IPS-NIHi7 (cell line): Measurements from ENCODE around the gene DBP.
"Not testable (repeated sequence)": the region's sequence is repeated elsewhere in the genome, so short reads cannot be mapped to it uniquely, and the experiment has no call there.

Source experiments
- DNase-seq: peaks from one replicate; pipeline ENCODE4 v3.0.0; 2012; ENCODE audit warnings: mixed read lengths; ENCODE audit errors: extremely low spot score

DBP gene

DNA sequence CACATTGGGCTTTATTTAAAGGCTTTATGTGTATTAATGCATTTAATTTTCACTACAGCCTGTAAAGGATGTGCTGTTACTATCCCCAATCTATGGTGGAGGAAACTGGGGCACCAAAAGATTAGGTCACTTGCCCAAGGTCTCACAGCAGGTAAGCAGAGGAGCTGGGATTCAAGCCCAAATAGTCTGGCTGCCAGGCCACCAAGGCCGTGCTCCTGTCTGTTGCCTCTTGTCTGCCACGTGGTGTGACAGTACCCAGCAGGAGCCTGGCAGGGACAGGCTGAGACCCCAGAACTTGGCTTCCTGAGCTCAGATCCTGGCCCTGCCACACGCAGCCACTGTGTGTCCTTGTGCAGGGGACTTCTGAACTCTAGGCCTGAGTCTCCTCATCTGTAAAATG, 31.2 kb upstream of the DBP start:
- no peak for DNase-seq

DNA sequence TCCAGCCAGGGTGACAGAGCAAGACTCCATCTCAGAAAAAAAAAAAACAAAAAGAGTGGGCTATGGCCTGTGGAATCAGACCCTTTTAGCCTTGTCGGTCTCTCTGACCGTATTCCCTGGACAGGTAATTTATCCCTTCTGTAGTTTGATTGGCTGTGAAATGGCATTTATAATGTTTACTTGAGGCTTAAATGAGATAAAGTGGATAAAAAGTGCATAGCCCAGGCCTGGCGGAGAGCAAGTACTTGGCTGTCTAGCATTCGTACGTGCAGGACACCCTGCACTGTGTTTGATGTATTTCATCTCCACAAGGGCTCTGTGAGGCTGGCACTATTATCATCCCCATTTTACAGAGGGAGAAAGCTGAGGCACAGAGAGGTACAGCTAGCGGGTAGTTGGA, 28.6 kb upstream of the DBP start:
- DNase-seq, result no peak

DNA sequence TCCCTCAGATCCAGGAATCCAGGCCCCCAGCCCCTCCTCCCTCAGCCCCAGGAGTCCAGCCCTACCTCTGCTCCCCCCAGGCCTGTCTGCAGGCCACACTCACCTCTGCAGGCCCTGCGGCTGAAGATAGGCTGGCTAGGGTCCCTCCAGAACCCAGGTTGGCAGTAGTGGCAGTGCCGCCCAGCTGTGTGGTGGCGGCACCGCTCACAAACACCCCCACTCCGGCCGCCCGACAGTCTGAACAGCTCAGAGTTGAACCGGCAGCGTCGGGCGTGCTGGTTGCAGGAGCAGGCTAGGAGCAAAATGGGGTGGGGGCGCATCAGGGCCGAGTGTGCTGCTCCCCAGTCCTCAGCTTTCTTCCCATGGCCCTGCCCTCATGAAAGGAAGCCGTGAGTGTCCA, 27.3 kb upstream of the DBP start:
- no peak for DNase-seq

DNA sequence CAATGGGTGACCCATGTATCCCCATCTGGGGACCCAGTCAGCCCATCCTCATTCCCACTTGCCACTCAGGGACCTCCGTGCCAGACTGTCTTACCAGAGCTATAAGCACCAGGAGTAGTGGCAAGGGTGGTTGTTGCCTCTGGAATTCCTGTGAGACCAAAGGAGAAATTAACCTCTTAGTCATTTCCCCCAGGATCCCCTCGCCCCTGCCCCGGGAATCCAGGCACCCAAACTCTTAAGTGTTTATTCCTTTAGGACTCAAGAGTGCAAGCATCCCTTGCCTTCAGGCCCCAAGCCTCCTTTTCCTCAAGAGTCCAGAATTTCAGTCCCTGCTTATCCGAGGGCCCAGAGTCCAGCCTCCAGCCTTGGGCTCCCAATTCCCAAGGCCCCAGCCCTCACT, 26.5 kb upstream of the DBP start:
- no peak for DNase-seq

DNA sequence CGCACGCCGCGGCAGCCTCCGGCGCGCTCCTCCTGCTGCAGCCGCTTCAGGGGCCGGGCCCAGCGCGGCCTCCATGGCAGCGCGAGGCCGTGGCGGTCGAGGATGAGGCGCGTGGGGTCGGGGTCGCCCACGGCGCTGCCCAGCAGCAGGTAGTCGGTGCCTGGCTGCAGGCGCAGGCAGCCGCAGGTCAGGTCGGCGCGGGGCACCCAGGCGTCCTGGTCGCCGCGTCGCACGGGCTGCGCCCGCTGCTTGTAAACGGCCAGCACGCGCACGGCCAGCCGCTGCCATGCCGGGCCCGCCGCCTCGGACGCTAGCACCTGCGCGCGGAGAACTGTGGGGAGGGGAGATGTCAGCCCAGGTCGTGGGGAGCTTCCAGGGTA, 24.5 kb upstream of the DBP start:
- no peak for DNase-seq

DNA sequence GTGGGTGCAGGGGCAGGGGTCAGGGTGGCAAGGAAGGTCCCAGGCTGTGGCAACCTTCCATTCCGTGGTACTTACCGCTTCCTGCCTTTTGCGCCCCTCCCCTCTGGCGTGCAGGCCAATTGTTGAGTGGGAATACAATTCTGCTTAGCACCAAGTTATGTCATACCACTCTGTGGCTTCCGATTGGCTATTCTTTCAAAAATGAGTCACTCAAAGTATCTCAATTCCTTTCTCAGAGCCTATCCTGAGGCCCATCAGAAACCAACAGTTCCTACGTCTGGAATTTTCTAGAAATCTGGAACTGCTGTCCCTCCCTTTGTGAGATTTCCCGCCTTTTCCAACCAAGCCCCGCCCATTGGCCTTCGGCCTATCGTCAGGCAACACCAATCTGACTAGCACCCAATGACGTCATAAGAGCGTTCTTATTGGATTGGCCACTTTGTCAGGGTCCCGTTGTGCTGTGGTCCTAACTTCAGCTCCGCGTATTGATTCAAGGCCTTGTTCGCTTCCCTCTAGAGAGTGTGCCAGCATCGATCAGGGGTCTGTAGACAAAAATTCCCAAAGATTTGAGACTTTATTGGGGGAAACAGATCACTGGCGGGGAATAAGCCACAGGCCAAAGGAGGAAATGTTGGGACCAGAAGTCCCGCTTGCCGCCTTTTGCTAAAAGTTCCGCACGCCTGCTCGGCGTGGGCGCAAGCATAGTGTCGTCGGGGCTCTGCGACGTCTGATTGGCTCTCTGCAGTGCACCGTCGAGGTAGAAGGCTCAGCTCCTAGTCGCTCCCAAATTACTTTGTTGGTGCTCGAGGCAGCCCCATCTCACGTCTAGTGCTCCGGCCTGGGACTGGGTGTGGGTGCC, 23.9 kb upstream of the DBP start:
- DNase-seq, result peak; percentile 89

DNA sequence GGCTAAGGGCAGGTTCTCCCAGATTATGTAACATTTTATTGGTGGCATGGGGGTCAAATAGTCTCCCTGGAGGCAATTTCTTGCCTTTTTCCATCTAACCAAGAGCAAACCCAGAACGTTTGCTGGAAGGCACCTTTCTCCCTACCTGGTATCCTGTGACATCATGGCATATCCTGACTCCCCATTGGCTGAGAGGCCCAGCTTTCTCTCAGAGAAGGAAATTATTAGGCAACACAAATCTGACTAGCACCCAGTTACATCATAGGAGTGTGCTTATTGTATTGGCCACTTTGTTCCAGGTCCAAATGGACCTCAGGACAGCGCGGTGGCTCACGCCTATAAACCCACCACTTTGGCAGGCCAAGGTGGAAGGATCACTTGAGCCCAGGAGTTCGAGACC, 22.6 kb upstream of the DBP start:
- DNase-seq, result no peak

DNA sequence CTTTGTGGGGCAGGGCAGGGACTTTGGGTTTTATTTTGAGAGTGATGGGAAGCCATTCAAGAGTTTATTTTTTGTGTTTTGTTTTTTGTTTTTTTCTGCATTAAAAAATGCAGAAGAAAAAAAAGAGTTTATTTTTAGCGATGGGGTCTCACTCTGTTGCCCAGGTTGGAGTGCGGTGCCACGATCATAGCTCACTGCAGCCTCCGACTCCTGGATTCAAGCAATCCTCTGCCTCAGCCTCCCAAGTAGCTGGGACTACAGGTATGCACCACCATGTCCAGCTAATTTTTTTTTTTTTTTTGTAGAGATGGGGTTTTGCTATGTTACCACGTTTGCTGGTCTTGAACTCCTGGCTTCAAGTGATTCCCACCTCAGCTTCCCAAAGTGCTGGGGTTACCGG, 21.3 kb upstream of the DBP start:
- DNase-seq, result no peak

DNA sequence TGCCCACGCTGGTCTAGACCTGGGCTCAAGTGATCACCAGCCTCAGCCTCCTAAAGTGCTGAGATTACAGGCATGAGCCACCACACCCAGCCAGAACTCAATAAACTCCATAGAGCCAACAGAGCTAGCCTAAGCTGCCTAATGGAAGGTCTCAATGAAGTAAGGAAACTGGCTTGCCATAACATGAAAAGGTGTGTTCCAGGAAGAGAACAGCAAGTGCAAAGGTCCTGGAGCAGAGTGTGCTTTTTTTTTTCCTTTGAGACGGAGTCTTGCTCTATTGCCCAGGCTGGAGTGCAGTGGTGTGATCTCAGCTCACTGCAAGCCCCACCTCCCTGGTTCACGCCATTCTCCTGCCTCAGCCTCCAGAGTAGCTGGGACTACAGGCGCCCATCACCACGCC, 20.6 kb upstream of the DBP start:
- DNase-seq, result not testable (repeated sequence)

DNA sequence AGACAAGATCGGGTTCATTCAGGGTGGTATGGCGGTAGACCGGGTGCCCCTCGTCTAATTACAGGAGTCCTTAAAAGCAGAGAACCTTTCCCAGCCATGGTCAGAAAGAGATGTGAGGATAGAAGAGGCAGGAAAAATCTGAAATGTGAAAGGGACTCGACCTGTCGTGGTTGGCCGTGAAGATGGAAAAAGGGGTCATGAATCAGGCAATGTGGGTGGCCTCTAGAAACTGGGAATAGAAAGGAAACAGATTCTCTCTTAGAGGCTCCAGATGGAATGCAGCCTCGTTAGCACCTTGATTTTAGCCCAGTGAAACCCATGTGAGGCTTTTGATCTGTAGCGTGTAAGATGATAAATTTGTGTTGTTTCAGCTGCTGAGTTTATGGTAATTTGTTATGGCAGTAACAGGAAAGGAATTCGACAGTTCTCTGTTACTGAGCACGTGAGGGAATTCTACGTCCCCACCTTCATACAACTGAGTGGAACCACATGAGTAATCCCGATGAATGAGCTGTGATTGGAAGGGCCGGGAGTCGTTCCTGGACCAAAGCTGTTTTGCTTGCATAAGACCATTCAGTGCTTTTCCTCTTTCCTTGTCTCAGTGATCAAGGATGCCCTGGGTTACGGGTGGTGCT, 19.8 kb upstream of the DBP start:
- no peak for DNase-seq

DNA sequence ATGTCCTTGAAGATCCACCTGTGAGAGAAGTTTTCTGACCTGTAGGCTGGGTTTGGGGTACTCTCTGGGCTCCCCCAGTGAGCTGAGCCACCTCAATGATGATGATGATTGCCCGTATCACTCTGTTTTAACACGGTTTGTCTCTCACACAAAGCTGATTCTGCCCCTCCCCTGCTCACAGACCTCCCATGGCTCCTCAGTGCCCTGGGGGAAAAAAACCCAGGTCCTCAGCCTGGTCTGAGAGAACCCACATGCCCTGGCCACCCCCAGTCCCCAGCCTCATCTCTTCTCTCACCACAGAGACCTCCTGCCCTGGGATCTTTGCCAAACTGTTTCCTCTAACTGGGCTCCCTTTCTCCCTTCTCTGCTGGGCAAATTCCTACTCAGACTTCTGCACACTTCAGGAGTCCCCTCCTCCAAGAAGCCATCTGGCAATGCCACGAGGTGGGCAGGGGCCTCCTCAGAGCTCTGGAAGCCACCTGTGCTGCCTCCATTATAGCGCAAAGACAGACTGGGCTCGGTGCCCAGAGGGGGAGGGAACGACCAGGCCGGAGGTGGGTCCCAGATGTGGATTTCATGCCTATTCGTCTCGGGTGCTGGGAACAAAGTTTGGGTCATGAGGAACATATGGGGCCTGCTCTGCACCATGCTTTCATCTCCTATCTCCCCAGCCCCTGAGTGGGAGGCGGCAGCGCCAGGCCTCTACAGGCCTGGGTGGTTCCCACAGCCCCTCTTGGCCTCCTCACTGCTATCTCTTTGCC, 17.3 kb upstream of the DBP start:
- DNase-seq, result no peak

DNA sequence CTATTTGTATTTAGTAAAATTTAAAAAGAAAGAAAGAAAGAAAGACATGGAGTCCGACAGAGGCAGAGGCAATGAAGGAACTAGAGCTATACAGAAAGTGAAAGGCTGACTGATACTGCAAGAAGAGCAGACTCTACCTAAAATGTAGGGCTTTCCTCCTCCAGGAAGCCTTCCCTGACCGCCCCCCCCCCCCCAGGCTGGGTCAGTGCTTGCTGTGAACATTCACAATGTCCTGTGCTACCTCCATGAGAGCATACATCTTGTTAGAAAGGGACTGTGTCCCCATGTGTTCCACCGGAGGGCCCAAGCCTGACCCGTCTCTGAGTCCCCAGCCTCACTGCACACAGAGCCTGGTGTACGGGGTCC, 14.5 kb upstream of the DBP start:
- DNase-seq, result no peak

DNA sequence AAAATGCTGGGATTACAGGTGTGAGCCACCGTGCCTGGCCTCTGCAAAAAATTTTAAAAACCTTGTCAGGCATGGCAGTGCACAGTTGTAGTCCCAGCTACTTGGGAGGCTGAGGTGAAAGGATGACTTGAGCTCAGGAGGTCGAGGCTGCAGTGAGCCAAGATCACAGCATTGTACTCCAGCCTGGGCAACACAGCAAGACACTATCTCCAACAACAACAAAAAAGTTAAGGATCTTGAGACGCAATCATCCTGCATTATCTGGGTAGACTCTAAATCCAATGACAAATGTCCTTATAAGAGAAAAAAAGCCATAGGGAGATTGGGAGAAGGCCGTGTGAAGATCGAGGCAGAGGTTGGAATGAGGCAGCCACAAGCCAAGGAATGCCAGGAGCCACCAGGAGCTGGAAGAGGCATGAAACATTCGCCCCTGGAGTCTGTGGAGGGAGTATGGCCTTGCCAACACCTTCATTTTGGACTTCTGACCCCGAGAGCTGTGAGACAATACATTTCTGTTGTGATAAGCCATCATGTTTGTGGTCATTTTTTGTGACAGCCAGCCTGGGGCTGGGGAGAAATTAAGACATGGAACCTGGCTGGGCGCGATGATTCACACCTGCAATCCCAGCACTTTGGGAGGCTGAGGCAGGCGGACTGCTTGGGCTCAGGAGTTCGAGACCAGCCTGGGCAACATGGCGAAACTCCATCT, 13.9 kb upstream of the DBP start:
- no peak for DNase-seq

DNA sequence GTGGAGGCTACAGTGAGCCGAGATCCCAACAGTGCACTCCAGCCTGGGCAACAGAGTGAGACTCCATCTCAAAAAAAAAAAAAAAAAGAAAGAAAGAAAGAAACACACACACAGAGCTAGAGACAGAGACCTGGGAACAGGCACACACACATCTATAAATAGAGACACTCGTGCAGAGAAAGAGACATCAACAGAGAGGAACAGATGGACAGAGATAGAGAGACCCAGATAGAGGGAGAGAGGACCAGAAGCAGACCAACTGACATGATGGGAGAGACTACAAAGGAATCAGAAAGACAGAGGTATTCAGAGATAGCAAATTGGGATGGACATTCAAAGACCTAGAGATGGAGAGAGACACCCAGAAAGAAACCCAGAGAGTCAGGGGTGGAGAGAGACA, 11.0 kb upstream of the DBP start:
- no peak for DNase-seq

DNA sequence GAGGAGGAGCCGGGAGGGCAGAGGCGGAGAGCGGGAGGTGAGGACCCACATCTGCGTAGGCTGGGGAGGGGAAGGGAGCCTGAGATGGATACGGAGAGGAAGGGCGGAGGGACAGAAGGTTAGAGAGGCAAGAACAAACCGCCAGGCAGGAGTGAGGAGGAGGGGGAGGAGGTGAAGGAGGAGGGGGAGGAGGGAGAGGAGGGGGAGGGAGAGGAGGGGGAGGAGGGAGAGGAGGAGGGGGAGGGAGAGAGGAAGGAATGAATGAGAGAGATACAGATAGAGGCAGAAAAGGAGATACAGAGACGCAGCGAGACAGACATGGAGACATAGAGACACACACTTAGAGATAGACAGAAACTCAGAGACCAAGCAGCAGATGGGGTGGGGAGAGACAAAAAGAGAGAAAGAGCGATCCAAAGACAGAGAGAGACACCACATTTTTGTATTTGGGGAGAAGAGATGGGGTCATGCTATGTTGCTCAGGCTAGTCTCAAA, 9.6 kb upstream of the DBP start:
- DNase-seq, result no peak

DNA sequence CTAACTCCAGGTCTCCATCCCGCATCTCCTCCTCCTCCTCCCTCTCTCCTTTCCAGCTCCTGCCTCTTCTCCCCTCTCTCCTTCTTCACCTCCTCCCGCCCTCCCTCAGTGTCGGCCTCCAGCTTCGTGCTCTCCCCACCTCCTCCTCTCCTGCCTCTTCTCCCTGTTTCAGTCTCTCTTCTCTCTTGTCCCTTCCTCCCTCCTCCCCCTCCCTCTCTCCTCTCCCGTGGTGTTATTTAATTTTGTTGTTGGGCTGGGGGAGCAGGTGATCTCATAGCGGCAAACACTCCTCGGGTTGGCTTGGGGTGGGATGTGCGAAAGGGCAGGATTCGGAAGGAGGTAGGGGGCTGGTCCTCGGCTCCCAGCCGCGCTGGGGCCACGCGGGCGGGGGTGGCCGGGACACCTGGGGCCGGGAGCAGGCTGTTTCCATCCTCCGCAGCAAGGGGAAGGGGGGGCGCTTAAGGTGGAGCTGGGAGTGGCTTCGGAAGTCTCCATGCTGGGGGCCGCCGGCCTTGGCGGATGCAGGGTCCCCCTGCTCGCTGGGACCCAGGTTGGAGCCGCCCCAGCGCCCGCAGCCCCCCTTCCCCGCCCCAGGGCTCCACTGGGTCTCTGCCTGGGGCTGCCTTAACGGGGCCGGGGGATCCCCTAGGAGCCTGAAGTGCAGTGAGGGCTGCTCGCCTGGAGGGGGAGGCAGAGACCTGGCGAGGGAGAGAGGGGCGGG, 9.0 kb upstream of the DBP start, which contains the start of gene CA11:
Gene CA11 (minus strand): TSS at position 187 of the 721 bp plus-strand sequence. CDS start 555 bp downstream, outside the sequence.
- DNase-seq, result peak; percentile 93

DNA sequence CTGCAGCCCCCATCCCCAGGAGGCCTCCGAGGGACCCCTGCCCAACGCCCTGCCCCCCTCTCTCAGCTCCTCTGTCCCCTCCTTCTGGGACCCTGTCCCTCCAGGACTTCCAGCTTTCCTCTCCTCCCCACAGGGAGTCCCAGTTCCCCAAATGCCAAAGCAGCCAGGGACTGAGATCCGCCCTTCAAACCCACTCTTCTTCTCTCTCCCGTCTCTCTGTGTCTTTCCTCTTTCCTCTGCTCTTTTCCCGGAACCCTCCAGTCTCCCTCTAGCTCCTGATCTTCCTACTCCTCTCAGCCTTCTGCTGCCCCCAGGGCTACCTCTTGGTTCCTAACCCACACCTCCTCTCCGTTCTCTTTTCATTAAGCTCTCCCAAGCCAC, 8.4 kb upstream of the DBP start:
- DNase-seq, result no peak

DNA sequence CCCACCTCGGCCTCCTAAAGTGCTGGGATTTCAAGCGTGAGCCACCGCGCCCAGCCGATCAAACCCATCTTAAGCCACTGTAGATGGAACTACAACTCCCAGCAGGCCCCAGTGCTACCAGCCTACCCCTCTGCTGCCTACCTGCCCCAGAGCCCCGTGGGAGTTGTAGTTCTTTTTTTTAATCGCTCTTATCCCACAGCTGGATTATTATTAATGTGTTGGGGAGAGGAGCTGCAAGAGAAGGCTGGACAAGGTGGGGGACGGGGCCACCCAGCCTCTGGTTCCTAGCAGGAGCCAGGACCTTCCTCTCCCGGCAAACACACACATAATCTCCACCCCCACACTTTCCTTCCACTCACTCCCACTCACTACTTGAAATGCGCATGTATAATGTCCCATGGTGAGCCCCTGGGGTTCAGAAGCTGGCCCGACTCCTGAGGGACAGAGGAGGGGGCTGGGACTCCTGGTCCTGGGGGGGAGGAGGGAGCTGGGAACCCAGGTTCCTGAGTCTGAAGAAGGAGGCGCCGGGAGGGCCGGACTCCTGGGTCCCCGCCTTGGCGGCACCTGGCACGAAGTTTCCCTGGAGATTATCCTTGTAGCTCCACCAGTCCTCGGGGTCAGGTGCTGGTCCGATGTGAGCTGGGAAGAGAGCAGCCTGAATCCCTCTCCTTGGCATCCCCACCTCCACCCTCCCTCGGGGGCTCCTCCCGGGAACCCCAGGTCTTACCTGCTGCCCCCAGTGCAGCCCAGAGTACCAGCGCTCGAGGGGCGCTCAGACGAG, 7.8 kb upstream of the DBP start:
- peak; percentile 62 for DNase-seq

DNA sequence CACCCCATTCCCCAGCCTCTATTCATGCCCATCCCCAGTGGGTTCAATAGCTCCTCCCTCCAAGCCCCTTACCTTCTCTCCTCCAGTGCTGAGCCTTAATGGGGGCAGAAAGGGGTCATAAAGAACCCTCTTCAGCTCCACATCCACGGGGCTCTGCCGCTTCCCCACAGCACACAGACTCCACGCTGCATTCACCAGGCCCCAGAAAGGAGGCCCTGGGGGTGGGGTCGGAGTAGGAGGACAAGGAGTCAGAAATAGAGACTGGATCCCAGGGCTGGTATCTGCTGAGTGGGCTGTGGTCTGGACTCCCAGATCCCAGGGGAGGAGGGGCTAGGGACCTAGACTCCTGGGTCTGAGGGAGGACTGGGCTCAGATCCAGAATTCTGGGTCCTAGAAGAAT, 7.2 kb upstream of the DBP start:
- no peak for DNase-seq

DNA sequence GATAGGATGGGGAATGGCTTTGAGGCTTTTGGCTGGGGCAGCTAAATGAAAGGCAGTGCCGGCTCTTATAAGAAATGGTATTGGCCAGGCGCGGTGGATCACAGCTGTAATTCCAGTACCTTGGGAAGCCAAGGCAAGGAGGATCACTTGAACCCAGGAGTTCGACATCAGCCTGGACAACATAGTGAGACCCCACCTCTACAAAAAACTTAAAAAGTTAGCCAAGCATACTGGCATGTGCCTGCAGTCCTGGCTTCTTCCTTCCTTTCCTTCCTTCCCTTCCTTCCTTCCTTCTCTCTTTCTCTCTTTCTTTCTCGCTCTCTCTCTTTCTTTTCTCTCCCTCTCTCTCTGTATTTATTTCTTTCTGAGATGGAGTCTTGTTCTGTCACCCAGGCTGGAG, 5.7 kb upstream of the DBP start:
- DNase-seq, result no peak

DNA sequence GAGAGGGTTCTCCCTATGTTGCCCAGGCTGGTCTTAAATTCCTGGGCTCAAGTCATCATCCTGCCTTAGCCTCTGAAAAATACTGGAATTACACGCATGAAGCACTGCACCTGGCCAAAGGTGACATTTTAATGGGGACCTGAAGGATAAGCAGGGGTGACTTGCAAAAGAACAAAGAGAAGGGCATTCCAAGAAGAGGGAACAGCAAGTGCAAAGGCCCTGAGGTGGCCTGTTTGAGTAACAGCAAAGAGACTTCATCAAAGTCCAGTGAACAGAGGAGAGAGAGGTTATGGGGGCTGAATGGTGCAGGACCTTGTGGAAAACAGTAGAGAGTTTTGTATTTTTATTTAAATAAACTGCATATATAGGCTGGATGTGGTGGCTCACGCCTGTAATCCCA, 4.7 kb upstream of the DBP start:
- DNase-seq, result no peak
